CD4-positive, CD25-positive, alpha-beta regulatory T cell (primary cell): ENCODE data around the gene ADAMTS9. TPM values are rescaled to one million over a fixed set of nuclear protein-coding genes. Genes with fewer than 3 reads are reported as not detected.
"Not testable (repeated sequence)": the region's sequence is repeated elsewhere in the genome, so short reads cannot be mapped to it uniquely, and the experiment has no call there.

ENCODE experiments used
- ATAC-seq, 2 donors: fragments of 150-1000 bp; cut with Tn5 transposase; one replicate each; pipeline ENCODE4 v1.10.0; 2021; ENCODE audit warnings: low read depth in 2 of 2, moderate number of reproducible peaks in 2 of 2, moderate library complexity in 1 of 2
- DNase-seq, 3 donors: peaks; one replicate each; pipeline versions ENCODE4 v3.0.0 to v3.0.0-alpha.2; 2012 to 2022; ENCODE audit warnings: mixed read lengths in 1 of 3
- H3K27ac ChIP-seq: one replicate; pipeline ENCODE4 v1.7.0; 2013; ENCODE audit warnings: mild to moderate bottlenecking, low read length; ENCODE audit not compliant: insufficient read depth, poor library complexity, severe bottlenecking
- H3K27me3 ChIP-seq: one replicate; pipeline ENCODE4 v1.7.0; 2013; ENCODE audit warnings: low read length; ENCODE audit not compliant: control insufficient read depth, insufficient read depth
- H3K36me3 ChIP-seq: one replicate; pipeline ENCODE4 v1.7.0; 2013; ENCODE audit warnings: mild to moderate bottlenecking, low read length, moderate library complexity; ENCODE audit not compliant: control insufficient read depth, insufficient read depth
- H3K4me1 ChIP-seq: 2 replicates; pipeline ENCODE4 v1.7.0; 2013; ENCODE audit warnings: mild to moderate bottlenecking, low read length; ENCODE audit not compliant: insufficient read depth, control insufficient read depth, poor library complexity, severe bottlenecking
- H3K4me3 ChIP-seq: one replicate; pipeline ENCODE4 v1.7.0; 2013; ENCODE audit warnings: low read depth, mild to moderate bottlenecking, low read length, moderate library complexity
- H3K9me3 ChIP-seq, 2 experiments: 1 replicate in 1 of 2; 2 replicates in 1 of 2; pipeline ENCODE4 v1.7.0; 2013; ENCODE audit warnings: low read length in 2 of 2, mild to moderate bottlenecking in 1 of 2, moderate library complexity in 1 of 2; ENCODE audit not compliant: control insufficient read depth in 2 of 2
- H3K27ac Mint-ChIP-seq, 3 donors: one replicate each; pipeline ENCODE4 v1.8.0; 2020 to 2022; ENCODE audit warnings: mild to moderate bottlenecking in 3 of 3, mixed read lengths in 3 of 3, moderate library complexity in 2 of 3
- H3K27me3 Mint-ChIP-seq: one replicate; pipeline ENCODE4 v1.8.0; 2022; ENCODE audit warnings: mild to moderate bottlenecking, mixed read lengths
- H3K36me3 Mint-ChIP-seq: one replicate; pipeline ENCODE4 v1.8.0; 2020; ENCODE audit warnings: mixed read lengths
- H3K4me1 Mint-ChIP-seq, 4 donors: one replicate each; pipeline ENCODE4 v1.8.0; 2020 to 2022; ENCODE audit warnings: mixed read lengths in 4 of 4, mild to moderate bottlenecking in 1 of 4
- H3K4me3 Mint-ChIP-seq, 4 donors: one replicate each; pipeline ENCODE4 v1.8.0; 2020 to 2022; ENCODE audit warnings: mild to moderate bottlenecking in 4 of 4, mixed read lengths in 4 of 4, moderate library complexity in 3 of 4
- H3K9me3 Mint-ChIP-seq, 7 donors: one replicate each; pipeline ENCODE4 v1.8.0; 2020 to 2022; ENCODE audit warnings: mixed read lengths in 7 of 7, mild to moderate bottlenecking in 3 of 7, moderate library complexity in 2 of 7
- polyA plus RNA-seq, 4 donors: library from polyadenylated mRNA; unstranded; fragments of 300-500 nt; fragmentation: Illumina TruSeq; gene quantifications; one replicate each; pipeline ENCODE4 v1.2.3, GENCODE V29; 2021
- total RNA-seq: library from RNA; stranded (reverse); gene quantifications from one replicate; pipeline ENCODE4 v1.2.3, GENCODE V29; 2022

The ADAMTS9 gene
- total and polyA plus RNA-seq, 5 donors from 2014 or later = 0.12 TPM; not detected in 4

DNA sequence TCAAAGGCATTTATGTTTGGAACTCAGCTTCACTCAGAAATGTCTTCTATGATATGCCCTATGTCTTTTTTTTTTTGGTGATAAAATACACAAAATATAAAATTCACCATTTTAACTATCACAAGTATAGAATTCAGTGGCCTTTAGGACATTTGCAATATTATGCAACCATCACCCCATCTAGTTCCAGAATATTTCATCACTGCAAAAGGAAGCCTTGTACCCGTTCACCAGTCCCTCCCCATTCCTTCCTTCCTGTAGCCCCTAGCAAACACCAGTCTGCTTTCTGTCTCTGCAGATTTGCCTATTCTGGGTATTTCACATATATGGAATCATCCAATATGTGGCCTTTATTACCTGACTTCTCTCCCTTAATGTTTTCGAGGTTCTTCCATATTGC lies 134.8 kb downstream of the ADAMTS9 start:
- no peaks in the 10 kb centered on the region for H3K36me3 Mint-ChIP-seq
- Histone ChIP-seq H3K4me1 (no peaks in the 10 kb centered on the region), H3K36me3 (no peaks in the 10 kb centered on the region), H3K9me3 (no peaks in the 10 kb centered on the region), H3K4me3 (no peak overlapping the region), H3K27me3 (no peaks in the 10 kb centered on the region), H3K27ac (no peak overlapping the region)
- DNase-seq = no peak
- H3K27me3 Mint-ChIP-seq = no peaks in the 10 kb centered on the region
- ATAC-seq = no peak
- H3K4me3 Mint-ChIP-seq = no peak overlapping the region
- H3K4me1 Mint-ChIP-seq = no peaks in the 10 kb centered on the region
- no peak overlapping the region for H3K27ac Mint-ChIP-seq
- H3K9me3 Mint-ChIP-seq = peaks cover 0 to 7% (median 0%) of the 10 kb centered on the region in 7 donors

GRCh38 chr3:64552160-64552559 lies 135.6 kb downstream of the ADAMTS9 start:
- Histone ChIP-seq H3K4me1 (no peaks in the 10 kb centered on the region), H3K4me3 (no peak overlapping the region), H3K36me3 (no peaks in the 10 kb centered on the region), H3K27me3 (no peaks in the 10 kb centered on the region), H3K27ac (no peak overlapping the region), H3K9me3 (no peaks in the 10 kb centered on the region)
- Mint-ChIP-seq H3K36me3 (no peaks in the 10 kb centered on the region), H3K27ac (no peak overlapping the region), H3K27me3 (no peaks in the 10 kb centered on the region), H3K4me3 (no peak overlapping the region), H3K9me3 (peaks cover 0 to 9% (median 0%) of the 10 kb centered on the region in 7 donors), H3K4me1 (no peaks in the 10 kb centered on the region)
- no peak for ATAC-seq
- DNase-seq = no peak

DNA sequence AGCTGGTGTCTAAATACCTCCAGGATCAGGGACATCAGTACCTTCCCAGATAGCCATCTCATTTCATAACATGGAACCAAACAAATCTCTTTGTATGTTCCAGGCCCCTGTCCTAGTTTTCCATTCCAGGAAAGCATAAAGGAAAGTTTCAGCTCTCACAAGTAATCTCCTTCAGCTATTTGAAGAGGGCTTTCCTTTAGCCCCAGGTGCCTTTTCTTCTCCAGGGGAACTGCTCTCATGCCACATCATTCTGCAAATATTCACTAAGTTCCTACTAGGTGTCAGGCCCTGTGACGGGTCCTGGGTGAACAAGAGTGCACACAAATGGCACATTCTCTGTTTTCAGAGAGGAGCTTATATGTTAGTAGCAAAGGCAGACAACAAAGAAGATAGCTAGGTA lies 136.1 kb downstream of the ADAMTS9 start:
- Mint-ChIP-seq H3K4me1 (no peaks in the 10 kb centered on the region), H3K27ac (no peak overlapping the region), H3K9me3 (peaks cover 0 to 5% (median 0%) of the 10 kb centered on the region in 7 donors), H3K27me3 (no peaks in the 10 kb centered on the region), H3K4me3 (no peak overlapping the region), H3K36me3 (no peaks in the 10 kb centered on the region)
- H3K27me3 ChIP-seq = no peaks in the 10 kb centered on the region
- no peak overlapping the region for H3K4me3 ChIP-seq
- no peak for ATAC-seq
- H3K27ac ChIP-seq = no peak overlapping the region
- no peaks in the 10 kb centered on the region for H3K4me1 ChIP-seq
- DNase-seq = no peak
- no peaks in the 10 kb centered on the region for H3K36me3 ChIP-seq
- H3K9me3 ChIP-seq = no peaks in the 10 kb centered on the region

DNA sequence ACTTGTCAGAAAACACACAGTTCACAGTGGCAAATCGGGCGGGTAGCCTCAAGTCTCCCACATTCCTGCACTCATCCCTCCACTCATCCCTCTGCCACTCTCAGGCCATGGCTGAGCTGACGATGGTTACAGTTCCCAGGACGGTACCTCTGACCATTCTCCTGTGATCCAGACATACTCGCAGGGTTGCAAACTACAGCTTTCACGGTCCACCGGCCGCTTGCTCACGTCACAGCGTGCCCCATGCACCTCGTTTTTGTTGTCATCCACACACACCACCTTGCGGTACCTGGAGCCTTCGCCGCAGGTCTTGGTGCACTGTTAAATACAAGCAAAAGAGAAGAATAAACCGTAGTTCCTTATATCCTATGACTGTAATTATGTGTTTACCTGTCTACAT lies 137.1 kb downstream of the ADAMTS9 start:
- Mint-ChIP-seq H3K9me3 (peaks cover 0 to 4% (median 0%) of the 10 kb centered on the region in 7 donors), H3K4me3 (no peak overlapping the region), H3K27me3 (no peaks in the 10 kb centered on the region), H3K36me3 (no peaks in the 10 kb centered on the region), H3K4me1 (no peaks in the 10 kb centered on the region), H3K27ac (no peak overlapping the region)
- no peaks in the 10 kb centered on the region for H3K4me1 ChIP-seq
- H3K36me3 ChIP-seq = no peaks in the 10 kb centered on the region
- ATAC-seq = no peak
- H3K27ac ChIP-seq = no peak overlapping the region
- H3K4me3 ChIP-seq = no peak overlapping the region
- DNase-seq = no peak
- no peaks in the 10 kb centered on the region for H3K27me3 ChIP-seq
- H3K9me3 ChIP-seq = no peaks in the 10 kb centered on the region

GRCh38 chr3:64549869-64550268 lies 137.9 kb downstream of the ADAMTS9 start:
- Mint-ChIP-seq H3K36me3 (no peaks in the 10 kb centered on the region), H3K9me3 (peaks cover 0 to 3% (median 0%) of the 10 kb centered on the region in 7 donors), H3K4me1 (no peaks in the 10 kb centered on the region), H3K27ac (no peak overlapping the region), H3K27me3 (no peaks in the 10 kb centered on the region), H3K4me3 (no peak overlapping the region)
- ATAC-seq (no peak), DNase-seq (no peak)
- Histone ChIP-seq H3K36me3 (no peaks in the 10 kb centered on the region), H3K4me3 (no peak overlapping the region), H3K4me1 (no peaks in the 10 kb centered on the region), H3K9me3 (no peaks in the 10 kb centered on the region), H3K27me3 (no peaks in the 10 kb centered on the region), H3K27ac (no peak overlapping the region)

DNA sequence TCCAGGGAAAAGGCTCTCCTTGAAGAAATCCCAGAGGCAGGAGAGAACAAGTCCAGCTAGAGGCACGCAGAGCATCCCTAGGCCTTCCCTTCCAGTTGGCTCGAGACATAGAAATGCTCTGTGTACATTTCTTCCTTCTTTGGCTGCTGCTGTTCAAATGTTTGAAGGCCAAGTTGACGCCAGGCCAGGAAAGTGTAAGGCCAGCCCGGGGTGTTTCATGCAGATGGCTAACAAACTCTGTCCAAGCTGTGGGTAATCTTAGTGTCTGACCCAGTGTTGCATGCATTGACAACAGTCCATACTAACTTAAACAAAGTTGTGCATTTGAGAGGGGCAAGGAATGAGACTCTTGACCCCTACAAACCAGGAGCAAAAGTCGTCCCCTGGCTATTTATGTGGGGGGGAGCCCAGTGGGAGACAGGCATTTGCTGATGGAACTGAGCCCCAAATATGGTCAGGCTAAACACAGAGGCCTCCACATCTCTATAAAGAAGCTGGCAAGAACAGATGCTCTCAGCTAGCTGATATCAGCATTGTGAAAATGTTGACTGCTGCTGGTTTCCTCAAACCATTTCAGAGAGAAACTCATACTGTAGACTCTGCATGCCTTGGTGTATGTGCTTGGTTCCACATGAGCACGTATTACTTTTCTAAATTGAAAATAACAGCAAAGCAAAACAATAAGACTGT lies 139.5 kb downstream of the ADAMTS9 start:
- H3K9me3 ChIP-seq = no peaks in the 10 kb centered on the region
- DNase-seq = no peak
- Mint-ChIP-seq H3K4me1 (no peaks in the 10 kb centered on the region), H3K27me3 (no peaks in the 10 kb centered on the region), H3K36me3 (no peaks in the 10 kb centered on the region), H3K4me3 (no peak overlapping the region), H3K9me3 (peaks cover 0 to 3% (median 0%) of the 10 kb centered on the region in 7 donors), H3K27ac (no peak overlapping the region)
- no peak for ATAC-seq
- no peaks in the 10 kb centered on the region for H3K36me3 ChIP-seq
- H3K4me3 ChIP-seq = no peak overlapping the region
- H3K4me1 ChIP-seq = no peaks in the 10 kb centered on the region
- H3K27me3 ChIP-seq = no peaks in the 10 kb centered on the region
- no peak overlapping the region for H3K27ac ChIP-seq

GRCh38 chr3:64546856-64547255 lies 140.9 kb downstream of the ADAMTS9 start:
- H3K27me3 Mint-ChIP-seq = no peaks in the 10 kb centered on the region
- Histone ChIP-seq H3K27ac (no peak overlapping the region), H3K36me3 (no peaks in the 10 kb centered on the region), H3K4me3 (no peak overlapping the region), H3K4me1 (no peaks in the 10 kb centered on the region), H3K27me3 (no peaks in the 10 kb centered on the region), H3K9me3 (no peaks in the 10 kb centered on the region)
- H3K4me1 Mint-ChIP-seq = no peaks in the 10 kb centered on the region
- H3K9me3 Mint-ChIP-seq = peaks cover 0 to 5% (median 0%) of the 10 kb centered on the region in 7 donors
- no peaks in the 10 kb centered on the region for H3K36me3 Mint-ChIP-seq
- ATAC-seq = no peak
- no peak for DNase-seq
- H3K4me3 Mint-ChIP-seq = no peak overlapping the region
- H3K27ac Mint-ChIP-seq = no peak overlapping the region

DNA sequence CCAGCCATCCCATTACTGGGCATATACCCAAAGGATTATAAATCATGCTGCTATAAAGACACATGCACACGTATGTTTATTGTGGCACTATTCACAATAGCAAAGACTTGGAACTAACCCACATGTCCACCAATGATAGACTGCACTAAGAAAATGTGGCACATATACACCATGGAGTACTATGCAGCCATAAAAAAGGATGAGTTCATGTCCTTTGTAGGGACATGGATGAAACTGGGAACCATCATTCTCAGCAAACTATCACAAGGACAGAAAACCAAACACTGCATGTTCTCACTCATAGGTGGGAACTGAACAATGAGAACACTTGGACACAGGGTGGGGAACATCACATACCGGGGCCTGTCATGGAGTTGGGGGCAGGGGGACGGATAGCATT lies 142.6 kb downstream of the ADAMTS9 start:
- H3K27me3 Mint-ChIP-seq, H3K4me3 Mint-ChIP-seq, H3K9me3 Mint-ChIP-seq, H3K27me3 ChIP-seq, H3K4me1 Mint-ChIP-seq, H3K27ac ChIP-seq, H3K36me3 Mint-ChIP-seq, H3K4me1 ChIP-seq, H3K36me3 ChIP-seq, ATAC-seq, DNase-seq, H3K4me3 ChIP-seq, H3K9me3 ChIP-seq, H3K27ac Mint-ChIP-seq: not testable (repeated sequence)
